ENCODE measurements around the gene HEATR5A. TPM values are rescaled to one million over a fixed set of nuclear protein-coding genes. Genes with fewer than 3 reads are reported as not detected.
"Not testable (repeated sequence)": the region's sequence is repeated elsewhere in the genome, so short reads cannot be mapped to it uniquely, and the experiment has no call there.

The HEATR5A gene
- total and polyA plus RNA-seq, 8 donors, result 3.6 to 92.8 (median 20.7) TPM

DNA sequence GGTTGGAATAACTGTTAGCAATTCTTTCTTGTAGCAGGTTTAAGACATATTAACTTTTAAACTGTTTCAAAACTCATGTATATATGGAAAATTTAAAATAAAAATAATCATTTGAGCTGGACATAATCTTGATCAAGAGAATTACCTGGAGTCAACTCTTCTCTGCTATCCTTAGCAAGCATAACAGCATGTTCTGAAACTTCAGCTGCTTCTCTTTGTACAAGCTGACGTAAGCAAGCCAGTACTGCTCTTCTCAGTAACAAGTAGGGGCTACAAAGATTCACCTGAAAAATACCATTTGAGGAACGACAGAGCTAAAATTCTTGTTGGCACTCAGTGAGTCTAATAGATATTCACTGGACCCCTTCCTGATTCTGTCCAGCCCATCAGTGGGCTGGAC lies 83.0 kb downstream of the HEATR5A start:
- Histone ChIP-seq H3K4me3 (no peak overlapping the region), H3K9me3 (no peaks in the 10 kb centered on the region), H3K4me1 (peaks cover 0 to 15% (median 5%) of the 10 kb centered on the region in 4 donors), H3K27ac (no peak overlapping the region), H3K27me3 (no peaks in the 10 kb centered on the region), H3K36me3 (peaks cover 0 to 71% (median 55%) of the 10 kb centered on the region in 4 donors)
- DNase-seq, result no peak
- WGBS, 5 donors, result 90 to 97% (median 91%) methylated on average over 2 of the region's 2 CpGs
- intact Hi-C loops (cut with DNase I; ENCODE audit: low total_unique reads), result no loop called here
- TF ChIP-seq EP300 (IDR thresholded peaks at IDR 0.05), result no peak
- TF ChIP-seq POLR2AphosphoS5 (IDR thresholded peaks at IDR 0.05), result no peak
- no peak for TF ChIP-seq POLR2A (IDR thresholded peaks at IDR 0.05)
- TF ChIP-seq, protein P1, sequence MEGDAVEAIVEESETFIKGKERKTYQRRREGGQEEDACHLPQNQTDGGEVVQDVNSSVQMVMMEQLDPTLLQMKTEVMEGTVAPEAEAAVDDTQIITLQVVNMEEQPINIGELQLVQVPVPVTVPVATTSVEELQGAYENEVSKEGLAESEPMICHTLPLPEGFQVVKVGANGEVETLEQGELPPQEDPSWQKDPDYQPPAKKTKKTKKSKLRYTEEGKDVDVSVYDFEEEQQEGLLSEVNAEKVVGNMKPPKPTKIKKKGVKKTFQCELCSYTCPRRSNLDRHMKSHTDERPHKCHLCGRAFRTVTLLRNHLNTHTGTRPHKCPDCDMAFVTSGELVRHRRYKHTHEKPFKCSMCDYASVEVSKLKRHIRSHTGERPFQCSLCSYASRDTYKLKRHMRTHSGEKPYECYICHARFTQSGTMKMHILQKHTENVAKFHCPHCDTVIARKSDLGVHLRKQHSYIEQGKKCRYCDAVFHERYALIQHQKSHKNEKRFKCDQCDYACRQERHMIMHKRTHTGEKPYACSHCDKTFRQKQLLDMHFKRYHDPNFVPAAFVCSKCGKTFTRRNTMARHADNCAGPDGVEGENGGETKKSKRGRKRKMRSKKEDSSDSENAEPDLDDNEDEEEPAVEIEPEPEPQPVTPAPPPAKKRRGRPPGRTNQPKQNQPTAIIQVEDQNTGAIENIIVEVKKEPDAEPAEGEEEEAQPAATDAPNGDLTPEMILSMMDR (IDR thresholded peaks at IDR 0.05), result no peak

DNA sequence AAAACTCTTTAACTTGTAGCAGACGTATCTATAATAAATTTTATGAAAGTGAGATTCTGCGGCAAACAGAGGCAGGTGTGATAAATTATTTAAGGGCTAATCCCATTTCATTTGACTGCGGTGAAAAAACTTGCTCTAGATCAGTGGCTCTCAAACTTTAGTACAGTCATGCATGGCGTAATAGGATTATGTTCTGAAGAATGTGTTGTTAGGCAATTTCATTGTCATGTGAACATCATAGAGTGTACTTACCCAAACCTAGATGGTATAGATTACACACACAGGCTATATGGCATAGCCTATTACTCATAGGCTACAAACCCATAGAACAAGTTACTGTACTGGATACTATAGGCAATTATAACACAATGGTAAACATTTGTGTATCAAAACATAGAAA lies 83.7 kb downstream of the HEATR5A start:
- peaks cover 0 to 15% (median 5%) of the 10 kb centered on the region in 4 donors for H3K4me1 ChIP-seq
- no peak for DNase-seq
- H3K9me3 ChIP-seq, result no peaks in the 10 kb centered on the region
- peaks cover 0 to 71% (median 55%) of the 10 kb centered on the region in 4 donors for H3K36me3 ChIP-seq
- intact Hi-C loops (cut with DNase I; ENCODE audit: low total_unique reads), result no loop called here
- H3K27me3 ChIP-seq, result no peaks in the 10 kb centered on the region
- TF ChIP-seq POLR2AphosphoS5 (IDR thresholded peaks at IDR 0.05), result no peak
- TF ChIP-seq, protein P1 (IDR thresholded peaks at IDR 0.05), result no peak
- TF ChIP-seq POLR2A (IDR thresholded peaks at IDR 0.05), result no peak
- no peak for TF ChIP-seq EP300 (IDR thresholded peaks at IDR 0.05)
- WGBS, 5 donors, result 93 to 98% (median 96%) methylated on average over 4 of the region's 4 CpGs
- H3K4me3 ChIP-seq, result no peak overlapping the region
- no peak overlapping the region for H3K27ac ChIP-seq

DNA sequence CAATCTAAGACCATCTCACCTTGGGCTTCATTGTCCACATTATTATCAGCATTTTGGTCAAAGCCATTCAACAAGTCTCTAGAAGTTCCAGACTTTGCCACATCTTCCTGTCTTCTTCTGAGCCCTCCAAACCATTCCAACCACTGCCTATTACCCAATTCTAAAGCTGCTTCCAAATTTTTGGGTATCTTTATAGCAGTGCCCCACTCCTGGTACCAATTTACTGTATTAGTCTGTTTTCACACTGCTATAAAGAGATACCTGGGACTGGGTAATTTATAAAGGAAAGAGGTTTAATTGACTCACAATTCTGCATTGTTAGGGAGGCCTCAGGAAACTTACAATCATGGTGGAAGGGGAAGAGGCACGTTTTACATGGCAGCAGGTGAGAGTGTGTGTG lies 89.0 kb downstream of the HEATR5A start:
- H3K4me1 ChIP-seq; DNase-seq; H3K27ac ChIP-seq; intact Hi-C loops (cut with DNase I; ENCODE audit: low total_unique reads); H3K4me3 ChIP-seq; H3K27me3 ChIP-seq: not testable (repeated sequence)
- 89 to 94% (median 93%) methylated on average over 1 of the region's 1 CpG for WGBS, 5 donors
- H3K36me3 ChIP-seq, result peaks cover 0 to 66% (median 56%) of the 10 kb centered on the region in 4 donors
- peaks cover 0 to 15% (median 11%) of the 10 kb centered on the region in 4 donors for H3K9me3 ChIP-seq

DNA sequence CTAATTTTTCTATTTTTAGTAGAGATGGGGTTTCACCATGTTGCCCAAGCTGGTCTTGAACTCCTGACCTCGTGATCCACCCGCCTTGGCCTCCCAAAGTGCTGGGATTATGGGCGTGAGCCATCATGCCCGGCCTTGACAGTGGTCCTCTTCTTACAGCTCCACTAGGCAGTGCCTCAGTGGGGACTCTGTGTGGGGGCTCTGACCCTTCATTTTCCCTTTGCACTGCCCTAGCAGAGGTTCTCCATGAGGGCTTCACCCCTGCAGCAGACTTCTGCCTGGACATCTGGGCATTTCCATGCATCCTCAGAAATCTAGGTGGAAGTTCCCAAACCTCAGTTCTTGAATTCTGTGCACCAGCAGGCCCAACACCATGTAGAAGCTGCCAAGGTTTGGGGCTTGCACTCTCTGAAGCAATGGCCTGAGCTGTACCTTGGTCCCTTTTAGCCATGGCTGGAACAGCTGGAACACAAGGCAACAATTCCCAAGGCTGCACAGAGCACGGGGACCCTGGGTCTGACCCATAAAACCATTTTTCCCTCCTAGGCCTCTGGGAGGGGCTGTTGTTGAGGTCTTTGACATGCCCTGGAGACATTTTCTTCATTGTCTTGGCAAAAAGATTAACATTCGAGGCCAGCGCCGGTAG lies 90.4 kb downstream of the HEATR5A start:
- DNase-seq; H3K27me3 ChIP-seq; H3K27ac ChIP-seq; H3K4me1 ChIP-seq; H3K4me3 ChIP-seq; intact Hi-C loops (cut with DNase I; ENCODE audit: low total_unique reads): not testable (repeated sequence)
- 97 to 100% (median 98%) methylated on average over 8 of the region's 8 CpGs for WGBS, 5 donors
- peaks cover 0 to 15% (median 11%) of the 10 kb centered on the region in 4 donors for H3K9me3 ChIP-seq
- H3K36me3 ChIP-seq, result peaks cover 0 to 56% (median 47%) of the 10 kb centered on the region in 4 donors

DNA sequence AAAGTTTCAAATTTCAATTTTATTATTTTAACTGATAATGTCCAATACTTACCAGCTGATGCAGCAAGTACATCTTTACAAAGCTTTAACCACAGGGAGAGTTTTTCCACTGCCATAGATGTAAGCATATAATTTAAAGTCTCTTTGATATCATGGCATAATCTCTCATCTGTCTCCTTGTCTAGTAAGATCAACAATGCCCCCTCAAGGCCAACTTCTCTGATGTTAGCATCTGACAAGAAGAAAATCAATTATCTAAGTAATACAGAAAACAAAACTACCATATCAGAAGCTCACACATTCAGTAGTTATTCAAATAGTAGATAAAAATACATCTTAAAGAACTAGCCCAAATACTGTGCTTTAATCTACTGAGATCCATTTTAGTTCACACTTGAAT lies 94.2 kb downstream of the HEATR5A start:
- DNase-seq, result no peak
- TF ChIP-seq POLR2A (IDR thresholded peaks at IDR 0.05) (no peak), EP300 (IDR thresholded peaks at IDR 0.05) (no peak), POLR2AphosphoS5 (IDR thresholded peaks at IDR 0.05) (no peak)
- TF ChIP-seq, protein P1 (IDR thresholded peaks at IDR 0.05), result no peak
- H3K27me3 ChIP-seq, result no peaks in the 10 kb centered on the region
- no peaks in the 10 kb centered on the region for H3K4me1 ChIP-seq
- peaks cover 0 to 15% (median 11%) of the 10 kb centered on the region in 4 donors for H3K9me3 ChIP-seq
- no peak overlapping the region for H3K4me3 ChIP-seq
- H3K27ac ChIP-seq, result no peak overlapping the region
- intact Hi-C loops (cut with DNase I; ENCODE audit: low total_unique reads), result no loop called here
- H3K36me3 ChIP-seq, result peaks cover 0 to 35% (median 28%) of the 10 kb centered on the region in 4 donors
